Natural killer cell (primary cell): ENCODE data around the gene SELENOH. TPM values are rescaled to one million over a fixed set of nuclear protein-coding genes. Genes with fewer than 3 reads are reported as not detected.
A peak's percentile ranks its signal among the peaks of the same experiment; 100 is the strongest.

ENCODE experiments used
- ATAC-seq, 3 donors: fragments of 150-1000 bp in 2 of 3; fragments of 200-7000 bp in 1 of 3; cut with Tn5 transposase; 1 replicate in 1 of 3; 2 replicates in 2 of 3; pipeline ENCODE4 v1.10.0; 2021; ENCODE audit warnings: mild to moderate bottlenecking in 2 of 3, moderate library complexity in 2 of 3
- DNase-seq, 2 donors: peaks; one replicate each; pipeline versions ENCODE4 v3.0.0 to v3.0.0-alpha.2; 2013 to 2021; ENCODE audit warnings: mixed read lengths in 1 of 2
- H3K27ac ChIP-seq: one replicate; pipeline ENCODE4 v1.5.1; 2013; ENCODE audit warnings: mild to moderate bottlenecking, low read length
- H3K27me3 ChIP-seq: one replicate; pipeline ENCODE4 v1.6.1; 2013; ENCODE audit warnings: low read length; ENCODE audit not compliant: control insufficient read depth, insufficient read depth
- H3K36me3 ChIP-seq: one replicate; pipeline ENCODE4 v1.6.1; 2013; ENCODE audit warnings: low read length; ENCODE audit not compliant: control insufficient read depth, insufficient read depth
- H3K4me1 ChIP-seq: one replicate; pipeline ENCODE4 v1.6.1; 2013; ENCODE audit warnings: low read length; ENCODE audit not compliant: control insufficient read depth, insufficient read depth
- H3K4me3 ChIP-seq: one replicate; pipeline ENCODE4 v1.5.1; 2013; ENCODE audit warnings: low read length
- H3K9me3 ChIP-seq: one replicate; pipeline ENCODE4 v1.6.1; 2013; ENCODE audit warnings: low read length; ENCODE audit not compliant: control insufficient read depth, insufficient read depth
- H3K27ac Mint-ChIP-seq, 2 donors: one replicate each; pipeline ENCODE4 v1.8.0; 2022; ENCODE audit warnings: mild to moderate bottlenecking in 2 of 2, mixed read lengths in 2 of 2, moderate library complexity in 1 of 2
- H3K27me3 Mint-ChIP-seq, 2 donors: one replicate each; pipeline ENCODE4 v1.8.0; 2022; ENCODE audit warnings: low read depth in 2 of 2, mixed read lengths in 2 of 2
- H3K36me3 Mint-ChIP-seq: one replicate; pipeline ENCODE4 v1.8.0; 2022; ENCODE audit warnings: mixed read lengths
- H3K4me1 Mint-ChIP-seq, 2 donors: one replicate each; pipeline ENCODE4 v1.8.0; 2022; ENCODE audit warnings: mixed read lengths in 2 of 2
- H3K4me3 Mint-ChIP-seq: one replicate; pipeline ENCODE4 v1.8.0; 2022; ENCODE audit warnings: mild to moderate bottlenecking, moderate library complexity, mixed read lengths
- H3K9me3 Mint-ChIP-seq, 2 donors: one replicate each; pipeline ENCODE4 v1.8.0; 2022; ENCODE audit warnings: mixed read lengths in 2 of 2
- WGBS: methylation state at CpG from one replicate; pipeline ENCODE4 v1.1.7; 2013; ENCODE audit warnings: missing lambda C conversion rate; ENCODE audit not compliant: insufficient coverage; 5-methylcytosine and 5-hydroxymethylcytosine counted together
- intact Hi-C: fragments of 100-400 bp; cut with micrococcal nuclease; formaldehyde crosslinking; loops from one replicate; pipeline ENCODE4 v1.14.2; 2022
- total RNA-seq, 4 donors: library from RNA; stranded (reverse); fragments of 120-200 nt in 1 of 4; gene quantifications; one replicate each; pipeline versions ENCODE4 v1.2.3 to v1.2.4, GENCODE V29; 2013 to 2022
- TF ChIP-seq, protein P1 (sequence below): fragments of 200-600 bp; IDR thresholded peaks from one replicate; pipeline ENCODE4 v1.8.0; 2022; ENCODE audit warnings: antibody characterized with exemption

SELENOH gene
- total RNA-seq, 3 donors from 2014 or later (not counting 1 experiment from before 2014, with no cell fraction given) = 55.3 to 83.3 (median 61.0) TPM

DNA sequence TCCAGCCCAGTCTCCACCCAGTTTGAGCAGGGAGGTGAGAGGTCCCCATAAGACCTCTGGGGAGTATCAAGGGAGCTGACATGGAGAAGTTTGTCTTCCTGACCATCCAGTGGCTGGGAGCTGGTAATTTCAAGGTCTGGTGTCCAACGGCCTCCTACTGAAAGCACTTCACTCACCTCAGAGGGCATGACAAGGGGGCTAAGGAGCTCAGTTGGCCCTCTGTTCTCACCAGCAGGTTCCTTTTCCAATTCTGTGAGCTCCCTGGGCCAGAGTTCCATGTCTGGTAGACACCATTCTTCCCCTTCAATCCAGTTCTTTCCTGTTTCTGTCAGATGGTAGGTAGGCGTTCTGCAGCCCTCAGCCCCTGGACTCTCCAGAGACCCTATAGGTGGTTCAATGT lies 3.1 kb downstream of the SELENOH start:
- H3K36me3 Mint-ChIP-seq = no peaks in the 10 kb centered on the region

DNA sequence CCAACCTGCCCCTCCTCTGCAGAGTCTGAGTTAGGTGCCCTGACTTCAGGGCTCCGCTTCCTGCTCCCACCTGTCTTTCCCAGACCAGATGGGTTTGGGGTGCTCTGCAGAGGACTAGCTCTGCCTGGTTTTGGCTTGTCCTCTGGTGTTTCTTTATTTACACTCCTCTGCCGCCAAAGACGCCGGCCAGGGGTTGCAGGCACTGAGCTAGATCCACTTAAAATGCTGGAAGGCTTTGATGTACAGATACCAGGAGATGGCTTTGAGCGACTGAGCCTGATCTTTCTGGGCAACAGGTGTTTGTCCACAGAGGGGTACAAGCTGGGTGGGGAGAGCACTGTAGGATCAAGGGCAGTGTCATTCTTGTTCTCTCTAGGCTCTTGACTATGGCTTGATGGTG lies 3.9 kb downstream of the SELENOH start:
- H3K27me3 Mint-ChIP-seq = no peaks in the 10 kb centered on the region
- H3K27ac ChIP-seq = no peak overlapping the region
- no peak for ATAC-seq
- 99% methylated on average over 5 of the region's 5 CpGs for WGBS
- H3K9me3 ChIP-seq = no peaks in the 10 kb centered on the region
- H3K36me3 Mint-ChIP-seq = no peaks in the 10 kb centered on the region
- H3K36me3 ChIP-seq = peaks cover 39% of the 10 kb centered on the region
- H3K27ac Mint-ChIP-seq = peak overlapping the region; percentile 55 to 64
- intact Hi-C loops = no loop called here
- H3K9me3 Mint-ChIP-seq = no peaks in the 10 kb centered on the region
- H3K4me1 ChIP-seq = peaks cover 17% of the 10 kb centered on the region
- H3K4me3 ChIP-seq = no peak overlapping the region
- H3K4me1 Mint-ChIP-seq = peaks cover 18 to 36% of the 10 kb centered on the region in 2 donors
- no peak for DNase-seq
- no peaks in the 10 kb centered on the region for H3K27me3 ChIP-seq
- no peak overlapping the region for H3K4me3 Mint-ChIP-seq
- TF ChIP-seq, protein P1, sequence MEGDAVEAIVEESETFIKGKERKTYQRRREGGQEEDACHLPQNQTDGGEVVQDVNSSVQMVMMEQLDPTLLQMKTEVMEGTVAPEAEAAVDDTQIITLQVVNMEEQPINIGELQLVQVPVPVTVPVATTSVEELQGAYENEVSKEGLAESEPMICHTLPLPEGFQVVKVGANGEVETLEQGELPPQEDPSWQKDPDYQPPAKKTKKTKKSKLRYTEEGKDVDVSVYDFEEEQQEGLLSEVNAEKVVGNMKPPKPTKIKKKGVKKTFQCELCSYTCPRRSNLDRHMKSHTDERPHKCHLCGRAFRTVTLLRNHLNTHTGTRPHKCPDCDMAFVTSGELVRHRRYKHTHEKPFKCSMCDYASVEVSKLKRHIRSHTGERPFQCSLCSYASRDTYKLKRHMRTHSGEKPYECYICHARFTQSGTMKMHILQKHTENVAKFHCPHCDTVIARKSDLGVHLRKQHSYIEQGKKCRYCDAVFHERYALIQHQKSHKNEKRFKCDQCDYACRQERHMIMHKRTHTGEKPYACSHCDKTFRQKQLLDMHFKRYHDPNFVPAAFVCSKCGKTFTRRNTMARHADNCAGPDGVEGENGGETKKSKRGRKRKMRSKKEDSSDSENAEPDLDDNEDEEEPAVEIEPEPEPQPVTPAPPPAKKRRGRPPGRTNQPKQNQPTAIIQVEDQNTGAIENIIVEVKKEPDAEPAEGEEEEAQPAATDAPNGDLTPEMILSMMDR = no peak

More for the DNA sequence above, 3.1 kb downstream of the SELENOH start:
- peak overlapping the region; percentile 51 to 60 for H3K27ac Mint-ChIP-seq
- no peak overlapping the region for H3K4me3 Mint-ChIP-seq
- Histone ChIP-seq H3K4me3 (no peak overlapping the region), H3K36me3 (peaks cover 39% of the 10 kb centered on the region), H3K4me1 (peaks cover 17% of the 10 kb centered on the region), H3K27ac (no peak overlapping the region), H3K27me3 (no peaks in the 10 kb centered on the region), H3K9me3 (no peaks in the 10 kb centered on the region)
- ATAC-seq (no peak), DNase-seq (no peak)
- TF ChIP-seq, protein P1 = no peak
- WGBS = 87% methylated on average over 2 of the region's 2 CpGs
- H3K4me1 Mint-ChIP-seq = peaks cover 18 to 36% of the 10 kb centered on the region in 2 donors
- intact Hi-C loops = no loop called here
- H3K9me3 Mint-ChIP-seq = no peaks in the 10 kb centered on the region
- no peaks in the 10 kb centered on the region for H3K27me3 Mint-ChIP-seq

DNA sequence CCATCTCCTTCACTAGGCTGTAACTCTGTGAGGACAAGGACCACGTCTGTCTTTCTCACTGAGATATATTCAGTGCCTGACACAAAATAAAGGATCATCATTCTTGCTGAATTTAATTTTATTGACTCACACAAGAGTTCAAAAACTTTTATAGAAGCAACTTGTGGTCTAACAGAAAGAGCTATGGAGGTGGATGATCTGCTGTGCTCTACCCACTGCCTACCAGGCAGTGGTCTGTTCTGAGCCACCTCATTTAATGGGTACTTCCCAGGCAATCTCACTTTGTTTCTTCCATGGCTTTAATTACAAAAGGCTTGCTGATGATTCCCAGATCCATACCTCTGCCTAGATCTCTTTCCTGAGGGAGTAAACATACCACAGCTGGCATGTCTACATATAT lies 5.6 kb downstream of the SELENOH start:
- DNase-seq (no peak), ATAC-seq (no peak)
- no peaks in the 10 kb centered on the region for H3K27me3 ChIP-seq
- Mint-ChIP-seq H3K27ac (peak overlapping the region; percentile 45 to 78), H3K9me3 (no peaks in the 10 kb centered on the region), H3K4me1 (peaks cover 9 to 22% of the 10 kb centered on the region in 2 donors), H3K27me3 (no peaks in the 10 kb centered on the region), H3K4me3 (no peak overlapping the region), H3K36me3 (no peaks in the 10 kb centered on the region)
- peaks cover 13% of the 10 kb centered on the region for H3K4me1 ChIP-seq
- TF ChIP-seq, protein P1 = no peak
- H3K9me3 ChIP-seq = no peaks in the 10 kb centered on the region
- H3K27ac ChIP-seq = no peak overlapping the region
- intact Hi-C loops = no loop called here
- no peak overlapping the region for H3K4me3 ChIP-seq
- WGBS = 100% methylated on average over 1 of the region's 1 CpG
- H3K36me3 ChIP-seq = peaks cover 39% of the 10 kb centered on the region

DNA sequence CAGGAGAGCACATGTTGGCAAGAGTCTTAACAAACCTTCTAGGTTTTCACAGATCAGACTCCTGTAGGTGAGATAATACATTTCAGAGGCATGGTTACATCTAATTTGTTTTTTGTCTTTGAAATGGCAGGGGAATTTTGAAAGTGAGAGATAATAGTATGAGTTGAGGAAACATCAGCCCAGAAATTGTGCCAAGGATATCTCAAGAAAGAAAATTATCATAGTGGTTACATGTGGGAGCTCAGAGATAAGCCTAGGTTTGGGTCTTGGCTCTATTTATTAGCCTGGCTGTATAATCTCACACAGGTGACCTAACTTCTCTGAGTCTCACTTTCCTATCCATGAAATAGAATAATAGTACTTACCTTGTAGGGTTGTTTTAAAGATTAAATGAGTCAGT lies 9.9 kb downstream of the SELENOH start:
- peaks cover 0 to 6% of the 10 kb centered on the region in 2 donors for H3K4me1 Mint-ChIP-seq
- intact Hi-C loops = no loop called here
- TF ChIP-seq, protein P1 = no peak
- Histone ChIP-seq H3K36me3 (peaks cover 8% of the 10 kb centered on the region), H3K9me3 (no peaks in the 10 kb centered on the region), H3K27me3 (no peaks in the 10 kb centered on the region), H3K27ac (no peak overlapping the region), H3K4me1 (no peaks in the 10 kb centered on the region), H3K4me3 (no peak overlapping the region)
- DNase-seq (no peak), ATAC-seq (no peak)
- H3K9me3 Mint-ChIP-seq = no peaks in the 10 kb centered on the region
- H3K27ac Mint-ChIP-seq = peak overlapping the region in 1 of 2 donors; percentile 17
- H3K4me3 Mint-ChIP-seq = no peak overlapping the region
- H3K36me3 Mint-ChIP-seq = no peaks in the 10 kb centered on the region
- no peaks in the 10 kb centered on the region for H3K27me3 Mint-ChIP-seq
